HG03135 (cell line): ENCODE data around the gene BIRC5.
"Not testable (repeated sequence)": the region's sequence is repeated elsewhere in the genome, so short reads cannot be mapped to it uniquely, and the experiment has no call there.

Experiments
- ATAC-seq: cut with Tn5 transposase; IDR thresholded peaks from one replicate; pipeline ENCODE4 v1.9.1; 2021; ENCODE audit warnings: mild to moderate bottlenecking, moderate library complexity; ENCODE audit not compliant: unreplicated experiment

BIRC5 gene

DNA sequence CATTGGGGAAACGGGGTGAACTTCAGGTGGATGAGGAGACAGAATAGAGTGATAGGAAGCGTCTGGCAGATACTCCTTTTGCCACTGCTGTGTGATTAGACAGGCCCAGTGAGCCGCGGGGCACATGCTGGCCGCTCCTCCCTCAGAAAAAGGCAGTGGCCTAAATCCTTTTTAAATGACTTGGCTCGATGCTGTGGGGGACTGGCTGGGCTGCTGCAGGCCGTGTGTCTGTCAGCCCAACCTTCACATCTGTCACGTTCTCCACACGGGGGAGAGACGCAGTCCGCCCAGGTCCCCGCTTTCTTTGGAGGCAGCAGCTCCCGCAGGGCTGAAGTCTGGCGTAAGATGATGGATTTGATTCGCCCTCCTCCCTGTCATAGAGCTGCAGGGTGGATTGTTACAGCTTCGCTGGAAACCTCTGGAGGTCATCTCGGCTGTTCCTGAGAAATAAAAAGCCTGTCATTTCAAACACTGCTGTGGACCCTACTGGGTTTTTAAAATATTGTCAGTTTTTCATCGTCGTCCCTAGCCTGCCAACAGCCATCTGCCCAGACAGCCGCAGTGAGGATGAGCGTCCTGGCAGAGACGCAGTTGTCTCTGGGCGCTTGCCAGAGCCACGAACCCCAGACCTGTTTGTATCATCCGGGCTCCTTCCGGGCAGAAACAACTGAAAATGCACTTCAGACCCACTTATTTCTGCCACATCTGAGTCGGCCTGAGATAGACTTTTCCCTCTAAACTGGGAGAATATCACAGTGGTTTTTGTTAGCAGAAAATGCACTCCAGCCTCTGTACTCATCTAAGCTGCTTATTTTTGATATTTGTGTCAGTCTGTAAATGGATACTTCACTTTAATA, 10.4 kb downstream of the BIRC5 start:
- ATAC-seq = no peak

DNA sequence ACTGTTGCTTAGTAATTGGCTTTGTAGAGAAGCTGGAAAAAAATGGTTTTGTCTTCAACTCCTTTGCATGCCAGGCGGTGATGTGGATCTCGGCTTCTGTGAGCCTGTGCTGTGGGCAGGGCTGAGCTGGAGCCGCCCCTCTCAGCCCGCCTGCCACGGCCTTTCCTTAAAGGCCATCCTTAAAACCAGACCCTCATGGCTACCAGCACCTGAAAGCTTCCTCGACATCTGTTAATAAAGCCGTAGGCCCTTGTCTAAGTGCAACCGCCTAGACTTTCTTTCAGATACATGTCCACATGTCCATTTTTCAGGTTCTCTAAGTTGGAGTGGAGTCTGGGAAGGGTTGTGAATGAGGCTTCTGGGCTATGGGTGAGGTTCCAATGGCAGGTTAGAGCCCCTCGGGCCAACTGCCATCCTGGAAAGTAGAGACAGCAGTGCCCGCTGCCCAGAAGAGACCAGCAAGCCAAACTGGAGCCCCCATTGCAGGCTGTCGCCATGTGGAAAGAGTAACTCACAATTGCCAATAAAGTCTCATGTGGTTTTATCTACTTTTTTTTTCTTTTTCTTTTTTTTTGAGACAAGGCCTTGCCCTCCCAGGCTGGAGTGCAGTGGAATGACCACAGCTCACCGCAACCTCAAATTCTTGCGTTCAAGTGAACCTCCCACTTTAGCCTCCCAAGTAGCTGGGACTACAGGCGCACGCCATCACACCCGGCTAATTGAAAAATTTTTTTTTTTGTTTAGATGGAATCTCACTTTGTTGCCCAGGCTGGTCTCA, 11.2 kb downstream of the BIRC5 start:
- no peak for ATAC-seq

DNA sequence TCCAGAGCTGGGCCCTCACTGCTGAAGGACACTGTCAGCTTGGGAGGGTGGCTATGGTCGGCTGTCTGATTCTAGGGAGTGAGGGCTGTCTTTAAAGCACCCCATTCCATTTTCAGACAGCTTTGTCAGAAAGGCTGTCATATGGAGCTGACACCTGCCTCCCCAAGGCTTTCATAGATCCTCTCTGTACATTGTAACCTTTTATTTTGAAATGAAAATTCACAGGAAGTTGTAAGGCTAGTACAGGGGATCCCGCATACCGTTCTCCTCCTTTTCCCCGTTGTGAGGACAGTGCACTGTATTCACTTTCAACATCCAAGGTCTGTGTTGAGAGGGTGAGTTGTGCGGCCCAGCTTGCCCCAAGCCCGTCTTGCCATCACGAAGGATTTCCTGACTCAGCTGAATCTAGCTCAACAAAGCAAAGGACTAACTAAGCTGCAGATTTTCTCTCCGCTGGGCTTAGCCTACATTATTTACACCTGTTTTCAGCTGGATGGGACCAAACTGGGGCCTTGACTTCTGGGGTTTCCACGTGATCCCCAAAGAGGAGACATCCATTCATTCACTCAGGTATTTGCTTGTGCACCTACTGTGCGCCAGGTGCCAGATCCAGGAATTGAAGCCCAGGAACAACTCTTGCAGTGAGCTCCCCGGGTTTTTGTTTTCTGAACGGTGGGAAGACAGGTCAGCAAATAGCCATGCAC, 12.2 kb downstream of the BIRC5 start:
- ATAC-seq = no peak

DNA sequence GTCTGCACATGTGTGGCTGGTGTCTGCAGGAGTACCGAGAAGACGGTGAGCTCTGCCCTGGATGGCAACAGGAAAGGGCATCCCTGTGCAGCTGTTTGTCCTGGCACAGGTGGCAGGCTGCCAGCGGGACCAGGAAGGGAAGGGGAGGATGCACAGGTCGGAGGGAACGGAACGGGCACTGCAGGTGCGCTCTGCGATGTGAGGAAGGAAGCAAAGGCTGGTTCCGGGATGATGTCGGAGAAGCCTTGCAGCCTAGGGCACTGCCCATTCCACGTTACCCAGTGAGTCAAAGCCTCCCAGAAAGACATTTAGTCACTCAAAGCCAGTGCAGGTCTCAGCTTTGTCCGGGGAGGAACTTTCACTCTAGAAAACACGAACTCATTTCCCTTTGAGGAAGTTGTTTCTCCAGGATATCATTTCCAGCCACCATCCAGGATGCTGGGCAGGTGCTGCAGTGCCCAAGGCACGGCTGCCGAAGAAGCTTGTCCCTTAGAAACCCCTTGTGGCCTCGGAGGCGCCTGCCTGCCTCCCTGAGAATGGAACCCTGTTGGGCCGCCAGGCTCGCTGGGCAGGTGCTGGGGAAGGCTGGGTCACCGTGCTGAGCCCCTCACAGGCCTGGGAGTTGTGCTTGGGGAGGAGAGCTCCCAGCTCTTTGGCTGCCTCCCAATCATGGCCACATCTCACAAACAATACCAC, 12.9 kb downstream of the BIRC5 start:
- ATAC-seq = no peak

- ATAC-seq = no peak
Observed at GRCh38 chr17:78227455-78227916, 13.4 kb downstream of the BIRC5 start.

GRCh38 chr17:78228176-78228575, 14.1 kb downstream of the BIRC5 start:
- ATAC-seq = no peak

GRCh38 chr17:78230252-78230962, 16.4 kb downstream of the BIRC5 start:
- ATAC-seq = no peak

DNA sequence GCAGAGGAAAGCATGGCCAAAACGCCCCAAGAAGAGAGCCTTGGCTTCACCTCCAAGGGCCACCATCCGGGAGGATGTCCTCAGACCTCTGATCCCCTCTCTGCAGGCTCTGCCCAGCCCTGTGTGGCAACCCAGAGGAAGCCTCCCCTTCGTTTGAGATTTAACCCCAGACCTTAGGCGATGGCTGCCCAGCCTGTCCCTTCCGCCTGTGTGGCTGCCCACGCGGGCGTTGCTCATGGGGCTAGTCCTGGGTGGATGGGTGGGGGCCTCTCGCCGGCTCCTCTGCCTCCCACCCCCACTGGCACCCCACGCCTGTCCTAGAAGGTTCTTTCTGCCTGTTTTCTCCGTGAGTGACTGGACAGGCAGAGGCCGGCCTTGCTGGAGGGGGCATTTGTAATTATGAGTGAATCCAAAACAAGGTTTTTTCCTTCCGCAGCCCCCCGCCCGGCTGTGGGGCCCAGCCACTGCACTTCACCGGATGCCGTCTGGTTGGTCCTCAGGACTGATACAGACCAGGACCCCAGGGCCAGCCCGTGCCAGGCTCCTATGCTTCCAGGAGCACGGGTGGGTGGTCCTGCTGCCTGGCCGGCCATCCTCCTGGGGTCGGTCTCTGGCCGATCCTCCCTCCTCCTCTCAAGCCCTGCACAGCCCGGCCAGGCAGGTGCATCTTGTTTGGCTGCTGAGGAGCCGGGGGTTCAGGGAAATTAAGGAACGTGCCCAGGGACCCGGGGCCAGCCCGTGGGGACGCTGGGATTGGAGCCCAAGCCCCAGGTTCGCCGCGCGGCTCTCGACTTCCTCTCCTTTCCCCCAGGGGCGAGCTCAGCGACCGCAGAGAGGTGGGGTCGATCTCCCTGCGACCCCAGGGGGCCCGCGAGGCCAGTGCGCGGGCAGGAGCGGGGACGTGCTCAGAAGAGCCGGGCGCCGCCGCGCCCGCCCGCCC, 17.2 kb downstream of the BIRC5 start, which contains the start of gene TMEM235:
Gene TMEM235 (plus strand): TSS at position 636 of the 940 bp plus-strand sequence. CDS start 393 bp downstream, outside the sequence.
- no peak for ATAC-seq

DNA sequence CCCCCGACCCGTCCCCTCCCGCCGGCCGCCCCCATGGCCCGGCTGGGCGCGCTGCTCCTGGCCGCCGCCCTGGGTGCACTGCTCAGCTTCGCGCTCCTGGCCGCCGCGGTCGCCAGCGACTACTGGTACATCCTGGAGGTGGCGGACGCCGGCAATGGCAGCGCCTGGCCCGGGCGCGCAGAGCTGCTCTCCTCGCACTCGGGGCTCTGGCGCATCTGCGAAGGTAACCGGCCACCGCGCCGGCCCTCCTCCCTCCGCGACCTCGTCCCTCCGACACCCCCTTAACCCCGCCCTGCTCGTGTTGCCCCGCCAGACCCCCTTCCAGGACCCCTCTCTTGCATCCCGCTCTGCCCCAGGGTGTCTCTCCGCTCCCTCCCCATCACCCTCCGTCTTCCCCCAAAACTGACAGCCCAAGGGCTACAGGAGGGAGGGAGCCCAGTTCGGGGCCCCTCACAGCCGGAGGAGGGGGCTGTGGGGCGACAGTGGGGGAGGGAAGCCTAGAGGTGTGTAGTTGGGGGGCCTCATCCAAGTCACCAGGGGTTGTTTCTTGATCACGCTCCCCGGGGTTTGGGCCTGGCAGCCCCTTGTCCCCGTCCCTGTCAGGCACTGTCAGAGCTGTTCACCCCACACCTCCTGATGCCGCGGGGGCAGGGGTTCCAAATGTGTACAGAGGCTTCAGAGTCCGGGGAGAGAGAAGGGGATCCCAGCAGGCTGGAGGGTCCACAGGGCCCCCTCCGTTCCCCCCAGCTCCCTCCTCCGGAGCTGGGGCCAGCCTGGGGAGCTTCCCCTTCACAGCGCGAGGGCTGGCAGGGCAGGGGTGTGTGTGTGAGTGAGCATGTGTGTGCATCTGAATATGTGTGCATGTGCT, 18.2 kb downstream of the BIRC5 start:
- ATAC-seq = no peak

DNA sequence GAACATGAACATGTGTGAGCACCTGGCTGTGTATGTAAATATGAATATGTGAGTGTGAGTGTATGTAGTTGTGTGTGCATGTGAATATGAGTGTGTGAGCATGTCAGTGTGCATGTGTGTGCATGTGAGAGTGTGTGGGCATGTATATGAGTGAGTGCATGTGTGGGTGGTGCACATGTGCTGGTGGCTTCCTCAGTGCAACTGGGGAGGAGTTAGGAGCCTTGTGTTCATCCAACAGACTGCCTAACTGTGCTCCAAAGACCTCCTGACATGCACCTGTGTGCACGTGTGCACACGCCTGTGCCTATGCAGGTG, 18.8 kb downstream of the BIRC5 start:
- no peak for ATAC-seq

GRCh38 chr17:78233678-78234077, 19.6 kb downstream of the BIRC5 start:
- no peak for ATAC-seq

DNA sequence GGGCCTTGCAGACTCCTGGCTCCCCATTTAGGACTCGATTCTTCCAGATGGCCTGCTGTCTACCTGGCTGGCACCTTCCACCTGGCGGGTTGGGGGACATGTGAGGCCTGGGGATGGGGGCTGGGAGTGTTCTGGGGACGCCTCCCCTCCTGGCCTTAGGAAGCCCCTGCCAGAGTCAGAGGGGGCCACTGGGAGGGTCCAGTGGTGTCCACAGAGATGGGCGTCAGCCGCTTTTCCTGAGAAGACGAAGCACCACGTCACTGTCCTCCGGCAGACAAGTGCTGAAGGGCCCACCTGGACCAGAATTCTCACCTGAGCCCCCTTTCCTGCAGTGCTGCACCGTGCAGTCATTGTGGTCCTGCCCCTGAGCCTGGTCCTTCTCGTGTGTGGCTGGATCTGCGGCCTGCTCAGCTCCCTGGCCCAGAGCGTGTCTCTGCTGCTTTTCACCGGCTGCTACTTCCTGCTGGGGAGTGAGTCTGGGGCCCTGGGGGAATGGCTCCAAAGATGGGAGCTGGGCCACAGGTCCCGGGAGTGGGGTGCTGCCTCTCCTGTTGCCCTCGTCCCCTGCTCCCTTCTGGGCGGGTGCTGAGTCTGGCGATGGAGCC, 20.3 kb downstream of the BIRC5 start:
- no peak for ATAC-seq

- ATAC-seq = not testable (repeated sequence)
Observed at GRCh38 chr17:78235022-78235421, 21.0 kb downstream of the BIRC5 start.

GRCh38 chr17:78235885-78236284, 21.8 kb downstream of the BIRC5 start:
- no peak for ATAC-seq

- ATAC-seq = no peak
Observed at GRCh38 chr17:78236362-78237127, 22.5 kb downstream of the BIRC5 start.

DNA sequence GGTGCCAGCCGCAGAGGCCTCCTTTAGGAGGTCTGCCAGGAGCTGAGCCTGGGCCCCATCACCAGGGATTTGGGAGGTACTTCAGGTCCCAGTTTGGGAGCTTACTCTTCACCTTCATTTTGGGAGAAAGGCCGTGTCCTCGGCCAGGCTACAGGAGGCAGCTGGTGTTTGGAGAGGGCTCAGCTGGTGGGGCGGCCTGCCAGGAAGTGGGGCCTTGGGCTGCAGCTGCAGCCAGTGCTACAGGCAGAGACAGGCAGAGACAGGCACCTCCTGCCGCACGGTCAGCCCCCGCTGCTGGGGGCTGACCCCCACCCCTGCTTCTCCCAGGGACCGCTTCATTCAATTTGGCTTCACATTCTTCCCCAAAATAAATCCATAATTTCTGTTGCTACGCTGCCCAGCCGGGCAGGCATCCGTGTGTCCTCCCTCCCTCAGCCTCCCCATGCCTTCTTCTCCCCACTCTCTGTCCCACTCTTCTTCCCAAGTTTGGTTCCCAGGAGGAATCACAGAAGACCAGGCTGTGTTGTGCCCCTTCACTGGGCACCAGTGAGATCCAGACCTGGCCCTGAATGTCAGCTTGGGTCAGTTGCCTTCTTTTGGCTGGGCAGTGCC, 23.5 kb downstream of the BIRC5 start:
- ATAC-seq = no peak
